GM21723 (cell line): ENCODE results near the gene SPOCK1.

Source experiments
- ATAC-seq: cut with Tn5 transposase; IDR thresholded peaks from one replicate; pipeline ENCODE4 v1.9.1; 2021; ENCODE audit warnings: mild to moderate bottlenecking, moderate library complexity; ENCODE audit not compliant: unreplicated experiment

Gene SPOCK1

DNA sequence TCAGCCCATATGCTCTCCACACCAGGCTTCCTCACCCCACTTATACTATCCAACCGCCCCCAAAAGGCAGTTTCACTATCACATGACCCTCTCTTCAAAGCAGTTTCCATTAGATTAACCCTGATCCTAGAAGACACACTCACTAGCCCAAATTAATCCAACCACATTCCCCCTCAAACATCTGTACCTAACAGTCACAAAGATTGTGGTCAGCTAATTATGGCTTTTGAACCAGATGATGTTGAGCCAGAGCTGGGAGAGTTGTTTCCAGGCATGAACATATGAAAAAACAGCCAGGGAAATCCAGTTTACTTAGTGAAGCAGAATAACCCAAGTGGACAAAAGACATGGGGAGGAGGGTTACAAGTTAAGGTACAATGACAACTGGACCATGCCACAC lies 131.2 kb downstream of the SPOCK1 start:
- no peak for ATAC-seq

DNA sequence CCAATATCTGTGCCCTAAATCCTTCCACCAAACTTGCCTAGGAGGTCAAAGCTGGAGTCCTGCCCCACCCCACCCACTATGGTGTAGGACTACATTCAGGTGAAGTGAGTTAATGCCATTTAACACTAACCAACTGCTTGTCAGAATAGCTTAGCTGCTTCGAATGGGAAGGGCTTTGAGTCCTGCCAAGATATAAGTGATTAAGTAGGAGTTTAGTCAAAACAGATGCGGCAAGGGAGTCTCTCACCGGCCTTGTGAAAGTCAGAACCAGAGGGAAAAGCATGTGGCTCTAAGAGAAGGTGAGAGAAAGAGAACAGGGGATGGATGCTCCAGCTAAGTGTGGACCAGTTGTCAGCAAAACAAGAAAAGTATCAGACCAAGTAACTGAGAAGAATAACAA lies 132.6 kb downstream of the SPOCK1 start:
- no peak for ATAC-seq

DNA sequence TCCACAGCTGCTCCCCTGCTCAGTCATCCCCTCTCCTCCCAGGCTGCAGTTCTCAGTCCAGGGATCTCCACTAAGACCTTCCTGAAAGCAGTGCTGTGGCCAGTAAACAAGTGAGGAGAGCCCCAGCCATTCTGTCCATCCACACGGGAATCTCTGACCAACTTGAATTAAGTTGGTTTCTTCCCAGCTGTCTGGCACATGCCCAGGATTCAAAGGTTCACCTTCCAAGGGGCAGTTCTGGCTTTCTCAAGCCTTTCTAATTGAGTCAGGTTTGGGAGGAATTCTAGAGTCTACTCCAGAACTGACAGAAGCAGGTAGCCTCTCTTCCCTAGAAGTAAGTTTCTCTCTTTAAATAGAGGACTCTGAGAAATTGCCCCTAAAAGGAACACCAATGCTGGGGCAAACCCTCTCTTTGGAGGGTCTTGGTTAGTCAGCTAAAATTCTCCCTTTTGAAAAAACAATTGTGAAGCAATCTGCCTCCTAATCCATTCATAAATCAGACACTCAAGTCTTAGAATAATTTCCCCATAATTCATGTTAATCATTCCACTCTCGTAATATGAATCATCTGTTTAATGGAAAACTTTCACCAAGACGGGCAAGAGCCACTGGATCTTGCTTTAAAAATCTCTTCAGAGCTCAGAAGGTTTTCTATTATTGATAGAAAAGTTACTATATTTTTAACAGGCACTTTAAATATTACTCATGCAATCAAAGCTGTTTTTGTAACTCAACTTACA lies 133.8 kb downstream of the SPOCK1 start:
- no peak for ATAC-seq

DNA sequence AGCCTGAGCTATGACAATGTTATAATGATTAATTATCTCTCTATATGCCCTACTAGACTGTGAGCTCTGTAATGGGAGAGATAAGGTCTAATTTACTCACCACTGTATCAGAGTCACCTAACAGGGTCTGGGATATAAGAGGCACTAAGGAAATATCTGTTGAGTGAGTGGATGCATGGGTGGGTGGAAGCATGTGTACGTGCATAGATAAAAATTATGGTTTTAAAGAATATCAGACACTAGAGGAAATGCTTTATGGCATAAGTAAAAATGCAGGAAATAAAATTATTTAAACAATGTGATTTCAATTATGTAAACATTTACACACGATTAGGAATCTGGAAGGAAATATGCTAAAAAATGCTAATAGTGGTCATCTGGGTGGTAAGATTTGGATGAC lies 137.8 kb downstream of the SPOCK1 start:
- ATAC-seq: no peak

DNA sequence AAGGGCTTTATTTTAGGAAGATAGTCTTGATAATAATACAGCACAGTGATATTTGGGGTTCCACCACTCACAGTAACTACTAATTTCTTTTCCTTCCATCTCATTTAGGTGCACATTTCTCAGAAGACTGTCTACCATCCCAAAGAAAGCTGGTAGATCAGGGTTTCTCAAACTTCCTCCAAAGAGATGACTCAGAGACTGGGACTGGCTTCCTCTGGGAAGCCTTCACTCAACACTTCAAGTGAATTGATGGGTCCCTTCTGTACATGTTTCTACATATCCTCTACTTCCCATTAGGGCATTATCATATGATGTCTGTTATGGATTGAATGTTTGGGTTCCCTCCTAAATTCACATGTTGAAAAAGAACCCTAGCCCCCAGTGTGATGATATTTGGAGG lies 138.5 kb downstream of the SPOCK1 start:
- ATAC-seq: no peak

DNA sequence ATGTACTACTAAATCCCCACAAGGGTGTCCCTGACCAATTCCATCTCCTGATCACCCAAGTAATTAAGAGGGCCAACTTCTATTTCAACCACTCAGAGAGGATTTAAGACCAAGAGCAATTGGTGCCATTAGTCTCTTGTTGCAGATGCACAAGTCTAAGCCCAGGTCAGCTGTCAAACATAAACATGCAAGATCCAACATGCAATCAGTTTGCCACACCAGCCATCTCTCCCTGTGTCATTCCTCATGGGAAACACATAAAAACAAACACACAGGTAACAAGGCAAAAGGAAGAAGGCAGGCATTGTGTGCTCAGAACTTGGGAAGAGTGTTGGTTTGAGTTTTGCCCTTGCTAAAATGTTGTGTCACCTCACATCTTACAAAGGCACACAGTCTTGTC lies 139.2 kb downstream of the SPOCK1 start:
- ATAC-seq: no peak

DNA sequence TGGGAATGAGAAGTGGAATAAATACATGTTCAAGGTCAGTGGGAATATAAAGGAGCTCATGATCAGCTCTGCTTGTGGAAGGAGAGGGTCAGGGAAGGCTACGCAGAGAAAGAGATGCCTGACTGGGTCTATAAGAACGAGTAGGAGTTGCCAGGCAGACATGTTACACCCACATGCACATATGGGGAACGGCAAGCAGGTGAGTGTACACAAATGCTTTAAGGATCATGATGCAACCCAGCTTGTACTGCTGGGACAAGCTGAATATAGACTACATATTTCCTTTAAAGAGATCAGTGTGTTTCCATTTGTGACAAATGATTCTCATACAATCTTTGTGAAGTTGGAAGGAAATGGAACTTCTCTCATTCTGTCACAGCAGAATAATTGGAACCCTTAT lies 141.7 kb downstream of the SPOCK1 start:
- no peak for ATAC-seq

DNA sequence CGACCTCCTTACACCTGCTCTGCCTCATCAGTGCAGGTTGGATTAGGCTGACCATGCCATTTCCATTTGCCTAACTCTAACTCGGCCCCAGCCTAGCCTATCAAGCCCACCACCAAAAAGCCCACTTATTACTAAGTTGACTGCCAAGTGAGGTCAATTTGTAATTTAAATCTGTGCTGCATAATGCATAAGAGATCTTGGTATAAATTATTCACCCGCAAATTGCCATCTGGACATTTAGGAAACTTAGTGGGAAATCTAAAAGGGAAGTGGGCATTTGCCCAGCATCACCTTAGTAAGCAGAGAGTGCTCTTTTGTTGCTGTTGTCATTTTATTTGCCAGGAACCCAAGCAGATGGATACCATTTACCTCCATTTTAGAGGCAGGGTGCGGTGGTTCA lies 143.0 kb downstream of the SPOCK1 start:
- ATAC-seq: no peak

DNA sequence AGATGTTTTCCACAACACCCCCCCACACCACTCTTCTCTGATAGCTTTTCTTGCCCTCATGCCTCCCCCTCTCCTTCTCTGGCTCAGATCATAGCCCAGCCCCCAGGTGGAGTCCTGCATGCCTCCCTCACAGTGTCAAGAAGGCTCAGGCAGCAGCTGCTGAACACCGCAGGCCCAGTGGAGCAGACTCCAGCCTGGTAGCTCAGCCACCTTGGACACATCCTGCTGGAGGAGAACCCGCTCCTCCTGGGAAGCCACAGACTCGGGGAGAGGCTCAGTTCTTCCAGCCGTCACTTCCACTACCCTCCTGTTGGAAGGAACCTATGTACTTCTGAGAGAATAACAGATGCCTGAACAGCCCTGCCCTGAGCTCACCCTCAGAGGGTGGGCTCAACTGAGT lies 143.4 kb downstream of the SPOCK1 start:
- ATAC-seq: no peak

DNA sequence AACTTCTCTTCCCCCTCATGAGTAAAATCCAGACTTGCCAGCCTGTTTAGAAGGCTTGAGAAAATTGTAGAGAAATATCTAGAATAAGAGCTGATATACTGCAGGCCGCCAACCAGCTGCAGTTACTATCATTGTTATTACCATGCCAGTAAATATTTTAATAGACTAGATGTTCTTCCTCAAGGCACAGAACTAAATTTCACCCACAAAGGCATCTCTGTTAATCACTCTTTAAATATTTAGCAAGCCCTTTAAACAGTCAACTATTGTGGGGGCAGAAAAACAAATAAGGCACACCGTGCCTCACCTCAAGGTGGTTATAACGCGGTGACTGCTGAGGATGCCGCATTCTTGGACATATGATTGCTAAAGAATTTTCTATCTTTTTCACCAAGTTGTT lies 147.0 kb downstream of the SPOCK1 start:
- no peak for ATAC-seq

DNA sequence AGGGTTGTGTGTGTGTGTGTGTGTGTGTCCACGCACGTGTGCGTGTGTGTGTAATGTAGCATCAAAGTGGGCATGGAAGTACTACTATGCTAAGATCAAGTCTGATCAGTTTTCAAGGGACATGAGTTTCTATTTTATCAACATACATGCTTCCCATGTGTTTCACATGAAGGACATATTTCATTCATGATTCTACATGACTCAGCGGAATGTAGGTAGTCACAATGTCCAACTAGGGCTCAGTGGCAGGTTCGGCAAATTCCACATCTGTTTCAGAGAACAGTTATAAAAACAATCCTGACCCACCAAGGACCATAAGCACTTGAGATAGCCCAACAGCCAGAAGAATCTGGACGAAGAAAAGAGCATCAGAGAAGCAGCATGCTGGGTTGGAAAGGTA lies 148.3 kb downstream of the SPOCK1 start:
- ATAC-seq: no peak

DNA sequence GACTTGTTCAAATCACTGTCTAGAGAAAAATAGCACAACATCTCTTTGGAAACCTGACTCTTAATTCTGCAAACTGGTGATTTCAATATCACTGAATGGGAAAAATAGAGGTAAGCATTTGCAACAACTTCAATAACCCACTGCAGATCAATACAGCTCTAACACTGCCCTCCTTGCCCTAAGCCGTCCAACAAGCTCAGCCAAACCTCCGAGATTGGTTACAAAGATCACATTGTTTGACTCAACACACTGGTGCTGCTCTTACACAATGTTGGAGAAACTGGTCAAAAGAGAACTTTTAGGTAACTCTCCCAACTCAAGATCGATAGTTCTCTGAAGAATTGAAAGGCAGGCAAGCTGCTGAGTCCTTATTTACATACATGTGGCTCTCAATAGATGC lies 150.4 kb downstream of the SPOCK1 start:
- no peak for ATAC-seq

DNA sequence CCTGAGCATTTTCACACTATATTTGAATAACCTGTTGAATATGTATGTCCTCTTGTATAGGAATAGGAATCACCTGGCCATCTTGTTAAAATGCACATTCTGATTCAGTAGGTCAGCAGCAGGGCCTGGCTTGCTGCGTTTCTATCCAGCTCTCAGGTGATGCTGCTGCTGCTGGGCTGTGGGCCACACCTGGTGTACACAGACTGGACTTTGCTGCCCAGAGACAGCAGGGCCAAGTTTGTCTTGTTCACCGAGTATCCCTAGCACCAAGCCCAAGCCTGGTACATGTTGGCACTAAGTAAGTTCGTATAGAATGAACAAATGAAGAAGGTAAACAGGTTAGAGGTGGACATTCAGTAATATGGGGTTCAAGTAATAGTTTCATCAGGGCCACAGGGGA lies 151.3 kb downstream of the SPOCK1 start:
- no peak for ATAC-seq

DNA sequence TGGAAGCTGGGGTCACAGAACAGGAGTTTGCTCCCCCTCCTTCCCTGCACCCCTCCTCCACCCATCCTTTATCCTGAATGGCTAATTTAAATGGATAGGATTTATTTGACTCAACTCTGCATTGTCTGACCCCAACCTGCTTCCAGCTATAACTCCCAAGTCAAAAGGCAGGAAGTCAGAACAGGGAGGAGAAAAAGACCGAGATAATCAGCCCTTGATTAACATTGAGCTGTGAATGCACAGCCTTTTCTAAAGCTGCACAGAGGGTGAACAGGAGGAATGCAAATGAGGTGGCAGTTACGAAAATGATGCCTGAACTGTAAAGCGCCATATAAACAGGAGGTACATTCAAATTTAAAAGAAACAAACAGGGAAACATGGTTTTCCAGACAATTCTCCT lies 152.8 kb downstream of the SPOCK1 start:
- no peak for ATAC-seq

DNA sequence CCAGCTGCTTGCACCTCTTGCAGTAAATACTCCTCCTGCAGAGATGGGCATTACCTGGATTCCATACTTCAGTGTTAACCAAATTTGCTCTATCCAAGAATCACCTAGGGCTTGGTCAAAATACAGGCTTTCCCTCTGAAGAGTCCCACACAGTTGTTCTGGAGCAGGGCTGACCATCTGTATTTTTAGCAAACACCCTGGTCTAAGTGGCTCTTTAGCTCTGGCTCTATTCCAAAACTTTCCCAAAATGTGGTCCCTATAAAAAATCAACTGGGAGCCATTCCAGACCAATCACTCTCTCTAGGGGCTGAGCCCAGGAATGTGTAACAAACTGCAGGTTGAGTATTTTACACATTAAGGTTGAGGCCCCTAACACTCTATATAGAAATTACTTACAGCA lies 153.7 kb downstream of the SPOCK1 start:
- no peak for ATAC-seq

DNA sequence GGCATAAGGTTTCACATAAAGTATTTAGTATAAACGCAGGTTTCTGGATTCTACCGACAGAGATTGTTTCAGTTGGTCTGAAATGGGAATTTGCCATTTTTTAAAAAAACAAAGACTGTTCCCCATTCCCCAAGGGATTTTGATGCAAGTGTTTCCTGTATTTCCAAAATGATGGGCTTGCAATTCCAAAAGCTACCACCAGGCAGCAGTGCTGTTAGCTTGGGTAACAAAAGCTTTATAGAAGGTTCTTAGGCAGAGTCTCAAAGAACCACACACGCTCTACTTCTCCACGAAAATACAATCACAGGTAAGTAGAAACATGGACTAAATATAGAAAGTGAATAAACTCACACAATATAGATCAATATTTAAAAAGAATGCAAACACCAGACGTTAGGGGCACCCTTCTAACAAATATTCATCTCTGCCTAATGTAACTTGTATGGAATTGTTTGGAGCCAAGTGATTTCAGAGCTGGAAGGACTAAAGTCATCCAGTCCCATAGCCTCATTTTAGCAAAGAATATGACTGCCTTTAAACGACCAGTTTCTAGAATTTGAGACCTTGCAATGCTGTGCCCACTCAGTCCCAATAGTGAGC lies 154.3 kb downstream of the SPOCK1 start:
- no peak for ATAC-seq

DNA sequence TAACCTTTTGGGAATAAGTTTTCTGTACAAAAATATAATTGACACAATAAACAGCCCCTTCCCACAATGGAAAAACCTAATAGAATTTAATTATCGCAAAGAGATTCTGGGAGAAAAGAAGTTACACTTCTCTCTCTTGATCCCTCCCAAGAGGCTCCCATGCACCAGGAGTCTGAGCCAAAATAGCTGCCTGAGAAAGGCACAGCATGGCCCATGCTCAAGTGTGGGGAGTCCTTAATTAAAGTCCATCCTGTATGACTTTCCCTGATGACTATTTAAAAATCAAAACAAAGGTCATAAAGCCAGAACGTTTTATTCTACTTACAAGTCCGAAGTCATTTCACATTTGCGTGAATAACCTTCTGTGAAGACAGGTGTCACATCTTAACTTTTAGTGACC lies 155.1 kb downstream of the SPOCK1 start:
- ATAC-seq: no peak

DNA sequence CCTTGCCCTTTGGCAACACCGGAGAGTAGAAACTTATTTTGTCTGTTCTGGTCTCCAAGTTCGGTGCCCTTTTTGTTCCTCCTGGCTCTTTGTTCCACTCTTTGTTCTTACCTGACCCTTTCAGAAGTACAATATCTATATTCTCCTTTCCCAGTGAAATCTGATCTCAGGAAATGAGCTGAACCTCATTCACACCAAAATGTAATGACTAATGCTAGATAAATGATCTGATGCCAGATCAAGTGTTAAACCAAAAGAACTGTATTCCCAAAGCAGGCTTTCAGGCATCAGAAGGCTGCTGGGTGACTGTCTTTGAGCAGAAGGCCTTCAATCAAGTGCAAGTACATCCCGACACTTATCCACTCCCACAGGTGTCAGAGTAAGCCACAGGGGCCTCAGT lies 156.4 kb downstream of the SPOCK1 start:
- no peak for ATAC-seq

DNA sequence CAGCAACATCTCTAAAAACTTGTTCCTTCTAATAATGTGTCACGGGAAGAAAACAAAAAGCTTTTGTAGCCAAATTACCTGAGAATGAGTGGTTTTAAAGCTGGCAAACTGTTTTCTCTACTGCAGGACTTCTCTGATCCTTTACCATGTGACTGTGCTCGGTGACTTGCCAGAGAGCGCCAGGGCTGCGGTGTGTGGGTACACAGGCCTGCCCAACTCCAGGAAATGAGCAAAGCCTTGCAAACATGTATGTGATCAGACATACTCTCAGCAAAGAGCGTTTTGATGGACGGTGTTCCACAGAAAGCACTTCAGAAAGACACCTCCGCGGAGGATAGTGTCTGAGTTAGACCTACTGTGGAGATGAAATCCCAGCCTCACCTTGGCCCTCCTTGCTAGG lies 157.3 kb downstream of the SPOCK1 start:
- no peak for ATAC-seq

DNA sequence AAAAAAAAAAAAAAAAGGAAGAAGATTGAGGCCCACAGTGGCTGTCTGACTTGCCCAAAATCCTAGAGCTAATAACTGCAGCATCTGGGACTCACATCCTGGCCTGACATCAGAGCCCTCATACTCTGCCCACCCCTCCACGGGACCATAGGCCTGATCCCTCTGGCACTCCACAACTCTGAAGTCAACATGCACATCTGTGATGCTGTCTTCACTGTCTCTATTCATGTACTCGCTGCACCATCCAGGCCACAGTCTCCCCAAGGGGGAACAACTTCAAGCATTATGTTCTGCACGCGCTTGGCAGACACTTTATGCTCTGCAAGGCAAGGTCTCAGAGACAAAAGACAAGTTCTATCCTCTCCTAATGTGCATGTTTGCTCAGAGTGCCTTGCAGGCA lies 158.2 kb downstream of the SPOCK1 start:
- ATAC-seq: no peak

DNA sequence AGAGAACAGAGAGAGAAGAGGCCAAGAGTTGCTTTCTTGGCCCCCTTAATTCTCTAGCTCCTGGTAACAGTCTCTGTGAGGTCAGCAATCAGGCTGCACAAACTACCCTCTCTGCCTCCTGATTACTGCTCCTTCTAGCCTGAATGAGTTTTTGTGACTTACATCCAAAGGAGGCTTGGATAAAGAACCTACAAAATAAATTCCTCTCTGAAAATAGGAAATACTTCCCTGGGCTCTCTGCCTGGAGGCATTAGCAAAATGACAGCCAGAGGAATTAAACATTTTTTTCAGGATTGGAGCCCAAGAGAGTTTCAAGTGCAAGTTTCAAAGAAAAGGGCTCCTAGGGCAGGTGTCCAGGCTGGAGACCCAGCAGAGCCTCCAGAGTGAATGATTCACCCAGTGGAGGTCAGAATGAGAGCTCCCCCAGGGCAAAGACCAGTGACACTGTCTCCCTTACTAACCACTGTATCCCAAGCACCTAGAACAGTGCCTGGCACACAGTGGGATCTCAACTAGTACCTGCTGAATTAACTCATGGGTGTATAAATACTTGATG lies 162.5 kb downstream of the SPOCK1 start:
- ATAC-seq: no peak

DNA sequence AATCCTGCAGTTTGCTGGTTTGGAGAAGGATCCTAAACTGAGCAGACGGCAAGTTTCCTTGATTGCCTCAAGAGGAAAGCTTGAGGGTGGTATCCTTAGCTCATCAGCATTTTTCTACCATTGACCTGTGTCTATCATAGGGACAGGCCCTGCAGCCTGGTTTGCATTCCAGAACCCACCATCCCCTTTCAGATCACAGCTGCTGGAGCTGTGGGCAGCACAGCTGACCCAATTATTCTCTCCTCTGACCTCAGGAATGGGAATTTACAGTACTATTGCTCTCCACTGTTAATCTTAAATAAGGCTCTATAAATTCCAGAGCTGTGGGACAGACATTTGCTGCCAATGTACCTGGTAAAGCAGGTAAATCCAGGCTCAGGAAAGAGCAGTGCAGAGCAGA lies 163.0 kb downstream of the SPOCK1 start:
- no peak for ATAC-seq

DNA sequence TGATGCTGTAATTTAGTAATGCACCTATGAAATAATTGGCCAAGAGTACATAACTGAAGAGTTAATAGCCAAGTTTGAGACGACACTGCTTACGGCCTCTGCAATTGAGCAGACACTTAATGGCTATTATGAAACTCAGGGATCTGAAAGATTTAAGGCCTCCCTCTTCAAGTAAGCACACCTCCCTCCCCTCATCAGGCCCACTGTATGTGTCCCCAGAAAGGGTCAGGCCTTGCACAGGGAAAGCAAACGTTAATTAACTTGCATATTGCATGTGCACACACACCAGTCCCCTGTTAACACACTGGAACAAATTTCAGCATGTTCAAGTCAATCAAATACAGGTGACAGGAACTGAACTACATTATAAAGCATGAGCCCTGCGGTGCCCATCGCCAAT lies 163.6 kb downstream of the SPOCK1 start:
- no peak for ATAC-seq
